OCI-LY7 (cell line): ENCODE results near the gene CLMN. TPM values are rescaled to one million over a fixed set of nuclear protein-coding genes. Genes with fewer than 3 reads are reported as not detected.

Experiments
- BruUV-seq: library from RNA; stranded (reverse); fragments of 400-500 nt; replicated peaks from 2 replicates; lab custom pipeline; 2021; lab: Mats Ljungman, UMichigan
- CTCF ChIA-PET: fragments of 300-600 bp; sonication (Branson Sonifier 250); formaldehyde crosslinking; loops from one replicate; lab custom pipeline; 2022; ENCODE audit warnings: antibody characterized with exemption; ENCODE audit not compliant: unreplicated experiment; lab: Charles Lee
- POLR2A ChIA-PET: fragments of 300-600 bp; sonication (Branson Sonifier 250); formaldehyde crosslinking; loops from one replicate; lab custom pipeline; 2022; ENCODE audit warnings: antibody characterized with exemption; lab: Charles Lee
- DNase-seq: peaks from one replicate; pipeline ENCODE4 v3.0.0-alpha.2; 2015; ENCODE audit warnings: low spot score
- H2AFZ ChIP-seq: fragments of 200-600 bp; sonication (generic), shearing (Covaris generic); 2 replicates; pipeline ENCODE4 v1.6.1; 2014; ENCODE audit warnings: mild to moderate bottlenecking, antibody characterized with exemption, low read length, moderate library complexity
- H3K27ac ChIP-seq: fragments of 200-600 bp; sonication (generic); 2 replicates; pipeline ENCODE4 v1.5.1; 2014; ENCODE audit warnings: mixed run types, low read depth, mild to moderate bottlenecking, moderate library complexity, low read length, inconsistent platforms; ENCODE audit not compliant: poor library complexity, severe bottlenecking
- H3K36me3 ChIP-seq: fragments of 200-600 bp; sonication (generic); 2 replicates; pipeline ENCODE4 v1.6.1; 2014; ENCODE audit warnings: mild to moderate bottlenecking, antibody characterized with exemption, low read length, moderate library complexity, mixed read lengths; ENCODE audit not compliant: insufficient read depth
- H3K4me1 ChIP-seq: fragments of 200-600 bp; sonication (generic); 2 replicates; pipeline ENCODE4 v1.5.1; 2014; ENCODE audit warnings: mild to moderate bottlenecking, low read length; ENCODE audit not compliant: insufficient read depth, poor library complexity, severe bottlenecking
- H3K4me2 ChIP-seq: fragments of 200-600 bp; sonication (generic); 2 replicates; pipeline ENCODE4 v1.6.1; 2014; ENCODE audit warnings: mild to moderate bottlenecking, low read length
- H3K4me3 ChIP-seq: fragments of 200-600 bp; sonication (generic); 2 replicates; pipeline ENCODE4 v1.5.1; 2014; ENCODE audit warnings: mild to moderate bottlenecking, low read depth, low read length; ENCODE audit not compliant: poor library complexity, severe bottlenecking
- H3K79me2 ChIP-seq: fragments of 200-600 bp; sonication (generic); 2 replicates; pipeline ENCODE4 v1.6.1; 2016; ENCODE audit warnings: low read depth, mild to moderate bottlenecking, low read length, moderate library complexity, mixed read lengths; ENCODE audit not compliant: insufficient read depth
- H3K9me2 ChIP-seq: fragments of 200-600 bp; sonication (generic); 2 replicates; pipeline ENCODE4 v1.6.1; 2016; ENCODE audit warnings: mild to moderate bottlenecking, low read length, mixed read lengths; ENCODE audit not compliant: insufficient read depth
- H3K9me3 ChIP-seq: fragments of 200-600 bp; sonication (generic); 2 replicates; pipeline ENCODE4 v1.6.1; 2014; ENCODE audit warnings: mild to moderate bottlenecking, mixed run types, low read length, mixed read lengths
- H4K20me1 ChIP-seq: fragments of 200-600 bp; sonication (generic); 2 replicates; pipeline ENCODE4 v1.6.1; 2014; ENCODE audit warnings: mild to moderate bottlenecking, antibody characterized with exemption, low read length, moderate library complexity, mixed read lengths; ENCODE audit not compliant: insufficient read depth
- EZH2phosphoT487 ChIP-seq: fragments of 200-600 bp; sonication (generic); IDR thresholded peaks from 2 replicates; pipeline ENCODE4 v1.6.1; 2018; ENCODE audit warnings: low read depth, borderline replicate concordance, mild to moderate bottlenecking, mixed run types, antibody characterized with exemption, low read length, moderate library complexity, mixed read lengths
- intact Hi-C: fragments of 100-400 bp; cut with micrococcal nuclease; formaldehyde crosslinking; loops from one replicate; pipeline ENCODE4 v1.10.0; 2022; ENCODE audit not compliant: unreplicated experiment
- total RNA-seq, 2 experiments: library from RNA; depleted of rRNA in 1 of 2; stranded (reverse); fragments of >200 nt in 1 of 2; shearing (Covaris generic) in 1 of 2; gene quantifications; 2 replicates each; pipeline ENCODE4 v1.2.3, GENCODE V29; 2014 to 2022
- TF ChIP-seq, protein P1 (sequence below): fragments of 200-600 bp; sonication (generic); conservative IDR thresholded peaks from 2 replicates; pipeline ENCODE4 v1.5.1; 2014; ENCODE audit warnings: mild to moderate bottlenecking, antibody characterized with exemption, low read length, moderate library complexity, mixed read lengths

The CLMN gene
- total RNA-seq, 2 experiments from 2014 or later: 6.8 to 12.0 TPM

DNA sequence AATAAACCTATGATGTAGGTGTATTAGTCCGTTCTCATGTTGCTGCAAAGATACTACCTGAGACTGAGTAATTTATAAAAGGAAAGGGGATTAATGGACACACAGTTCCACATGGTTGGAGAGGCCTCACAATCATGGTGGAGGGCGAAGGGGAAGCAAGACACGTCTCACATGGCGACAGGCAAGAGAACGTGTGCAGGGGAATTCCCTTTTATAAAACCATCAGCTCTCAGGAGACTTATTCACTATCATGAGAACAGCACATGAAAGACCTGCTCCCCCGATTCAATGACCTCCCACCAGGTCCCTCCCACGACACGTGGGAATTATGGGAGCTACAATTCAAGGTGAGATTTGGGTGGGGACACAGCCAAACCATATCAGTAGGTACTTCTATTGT is 103.7 kb downstream of the CLMN start:
- ChIA-PET POLR2A (no interaction called here), CTCF (no interaction called here)
- Histone ChIP-seq H3K79me2 (no peaks in the 10 kb centered on the region), H3K9me2 (no peaks in the 10 kb centered on the region), H2AFZ (no peak overlapping the region), H3K9me3 (no peaks in the 10 kb centered on the region), H4K20me1 (no peaks in the 10 kb centered on the region), H3K4me3 (no peak overlapping the region), H3K36me3 (no peaks in the 10 kb centered on the region), H3K27ac (no peak overlapping the region), H3K4me2 (no peak overlapping the region), H3K4me1 (no peaks in the 10 kb centered on the region)
- no peak for DNase-seq
- TF ChIP-seq, protein P1, sequence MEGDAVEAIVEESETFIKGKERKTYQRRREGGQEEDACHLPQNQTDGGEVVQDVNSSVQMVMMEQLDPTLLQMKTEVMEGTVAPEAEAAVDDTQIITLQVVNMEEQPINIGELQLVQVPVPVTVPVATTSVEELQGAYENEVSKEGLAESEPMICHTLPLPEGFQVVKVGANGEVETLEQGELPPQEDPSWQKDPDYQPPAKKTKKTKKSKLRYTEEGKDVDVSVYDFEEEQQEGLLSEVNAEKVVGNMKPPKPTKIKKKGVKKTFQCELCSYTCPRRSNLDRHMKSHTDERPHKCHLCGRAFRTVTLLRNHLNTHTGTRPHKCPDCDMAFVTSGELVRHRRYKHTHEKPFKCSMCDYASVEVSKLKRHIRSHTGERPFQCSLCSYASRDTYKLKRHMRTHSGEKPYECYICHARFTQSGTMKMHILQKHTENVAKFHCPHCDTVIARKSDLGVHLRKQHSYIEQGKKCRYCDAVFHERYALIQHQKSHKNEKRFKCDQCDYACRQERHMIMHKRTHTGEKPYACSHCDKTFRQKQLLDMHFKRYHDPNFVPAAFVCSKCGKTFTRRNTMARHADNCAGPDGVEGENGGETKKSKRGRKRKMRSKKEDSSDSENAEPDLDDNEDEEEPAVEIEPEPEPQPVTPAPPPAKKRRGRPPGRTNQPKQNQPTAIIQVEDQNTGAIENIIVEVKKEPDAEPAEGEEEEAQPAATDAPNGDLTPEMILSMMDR: no peak
- TF ChIP-seq EZH2phosphoT487: no peak
- no TSS peak for BruUV-seq
- intact Hi-C loops: no loop called here

DNA sequence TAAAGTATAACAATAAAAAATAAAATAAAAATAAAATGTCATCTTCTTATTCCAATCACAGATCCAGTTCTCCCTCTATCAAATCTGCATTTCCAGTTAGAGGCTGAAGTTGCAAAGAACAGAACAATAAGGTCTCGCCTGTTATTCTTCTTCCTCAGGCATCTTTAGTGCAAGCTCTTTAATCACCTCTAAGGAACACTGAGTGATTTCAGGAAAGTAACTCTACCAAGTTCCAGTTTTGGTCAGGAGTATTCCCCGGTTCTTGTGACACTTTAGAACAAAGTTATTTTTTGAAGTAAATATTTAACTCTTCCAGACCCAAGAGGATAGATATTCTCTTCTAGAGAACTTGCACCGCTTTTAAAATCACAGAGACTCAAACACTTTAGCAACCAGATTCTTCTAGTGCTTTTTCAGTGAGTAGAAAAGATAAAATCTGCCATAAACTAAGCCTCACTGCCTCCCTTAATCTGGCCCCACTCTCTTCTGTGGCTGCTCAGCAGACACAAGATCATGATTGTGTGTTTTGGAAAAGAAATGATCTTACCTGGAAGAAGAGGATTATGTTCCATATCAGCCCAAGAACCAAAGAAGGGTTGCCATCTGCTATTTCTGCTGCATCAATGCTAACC is 104.5 kb downstream of the CLMN start:
- no peaks in the 10 kb centered on the region for H3K36me3 ChIP-seq
- BruUV-seq: no TSS peak
- no peaks in the 10 kb centered on the region for H3K4me1 ChIP-seq
- H3K9me3 ChIP-seq: no peaks in the 10 kb centered on the region
- DNase-seq: no peak
- H4K20me1 ChIP-seq: no peaks in the 10 kb centered on the region
- H3K9me2 ChIP-seq: no peaks in the 10 kb centered on the region
- no peak overlapping the region for H3K27ac ChIP-seq
- no peak overlapping the region for H3K4me3 ChIP-seq
- no peak overlapping the region for H3K4me2 ChIP-seq
- CTCF ChIA-PET: no interaction called here
- no peak overlapping the region for H2AFZ ChIP-seq
- POLR2A ChIA-PET: no interaction called here
- no peaks in the 10 kb centered on the region for H3K79me2 ChIP-seq
- TF ChIP-seq, protein P1: no peak
- no peak for TF ChIP-seq EZH2phosphoT487
- intact Hi-C loops: no loop called here

DNA sequence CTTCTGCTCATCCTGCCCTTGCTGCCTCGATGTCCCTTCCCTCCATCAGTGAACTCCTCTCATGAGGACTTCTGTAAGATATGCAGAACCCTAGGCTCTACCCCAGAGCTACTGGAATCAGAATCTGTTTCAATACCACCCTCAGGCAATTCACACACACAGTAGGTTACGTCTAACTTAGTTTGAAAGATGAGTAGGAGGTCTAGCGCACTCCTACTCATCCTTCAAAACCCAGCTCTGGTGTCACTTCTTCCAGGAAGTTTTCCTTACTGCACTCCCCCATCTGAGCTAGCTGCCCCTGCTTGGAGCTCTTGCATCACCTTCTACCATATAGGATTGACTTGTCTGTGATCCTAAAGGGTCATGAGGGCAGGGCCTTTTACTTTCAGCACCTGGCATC is 105.9 kb downstream of the CLMN start:
- Histone ChIP-seq H3K9me3 (no peaks in the 10 kb centered on the region), H2AFZ (no peak overlapping the region), H3K36me3 (no peaks in the 10 kb centered on the region), H3K4me2 (no peak overlapping the region), H3K79me2 (no peaks in the 10 kb centered on the region), H3K4me1 (no peaks in the 10 kb centered on the region), H3K27ac (no peak overlapping the region), H3K9me2 (no peaks in the 10 kb centered on the region), H4K20me1 (no peaks in the 10 kb centered on the region), H3K4me3 (no peak overlapping the region)
- ChIA-PET CTCF (no interaction called here), POLR2A (interaction anchor here (0.7 kb wide), 1 partner anchor 108 kb away, joined by 4 read pairs; no protein-coding TSS in a partner anchor)
- intact Hi-C loops: no loop called here
- no TSS peak for BruUV-seq
- no peak for DNase-seq
- TF ChIP-seq, protein P1: no peak
- TF ChIP-seq EZH2phosphoT487: no peak
